Ectodermal cell (in vitro differentiated cells): ENCODE measurements around the gene CDK17.
"Not testable (repeated sequence)": the region's sequence is repeated elsewhere in the genome, so short reads cannot be mapped to it uniquely, and the experiment has no call there.

Experiments
- H3K27ac ChIP-seq: 2 replicates; pipeline ENCODE4 v1.7.0; 2013; ENCODE audit warnings: mild to moderate bottlenecking, low read depth, low read length; ENCODE audit not compliant: insufficient read depth, poor library complexity, severe bottlenecking
- H3K27me3 ChIP-seq: 2 replicates; pipeline ENCODE4 v1.7.0; 2013; ENCODE audit warnings: mild to moderate bottlenecking, low read length; ENCODE audit not compliant: insufficient read depth, control insufficient read depth, poor library complexity, severe bottlenecking
- H3K36me3 ChIP-seq: one replicate; pipeline ENCODE4 v1.7.0; 2013; ENCODE audit warnings: low read length; ENCODE audit not compliant: control insufficient read depth, insufficient read depth
- H3K4me1 ChIP-seq: one replicate; pipeline ENCODE4 v1.7.0; 2013; ENCODE audit warnings: low read length; ENCODE audit not compliant: control insufficient read depth, insufficient read depth
- H3K4me3 ChIP-seq: 2 replicates; pipeline ENCODE4 v1.7.0; 2013; ENCODE audit warnings: low read depth, low read length, control low read depth; ENCODE audit not compliant: insufficient read depth
- H3K9me3 ChIP-seq: 2 replicates; pipeline ENCODE4 v1.7.0; 2013; ENCODE audit warnings: mild to moderate bottlenecking, low read length, moderate library complexity; ENCODE audit not compliant: control insufficient read depth
- WGBS, 2 experiments: methylation state at CpG; one replicate each; pipeline ENCODE4 v1.1.7; 2013; ENCODE audit warnings: missing lambda C conversion rate in 2 of 2; 5-methylcytosine and 5-hydroxymethylcytosine counted together

The CDK17 gene

GRCh38 chr12:96395236-96395635, 5.0 kb downstream of the CDK17 start:
- no peak overlapping the region for H3K4me3 ChIP-seq
- no peaks in the 10 kb centered on the region for H3K27me3 ChIP-seq
- H3K27ac ChIP-seq, result no peak overlapping the region
- H3K9me3 ChIP-seq, result no peaks in the 10 kb centered on the region
- no peaks in the 10 kb centered on the region for H3K36me3 ChIP-seq
- H3K4me1 ChIP-seq, result no peaks in the 10 kb centered on the region
- WGBS, 2 experiments, result 88 to 93% methylated on average over 3 of the region's 4 CpGs

GRCh38 chr12:96393229-96393628, 7.0 kb downstream of the CDK17 start:
- H3K27ac ChIP-seq, H3K4me1 ChIP-seq, H3K36me3 ChIP-seq, H3K9me3 ChIP-seq, H3K27me3 ChIP-seq, H3K4me3 ChIP-seq: not testable (repeated sequence)
- WGBS, 2 experiments, result 92 to 93% methylated on average over 4 to 5 of the region's 5 CpGs

- 95 to 96% methylated on average over 4 to 5 of the region's 5 CpGs for WGBS, 2 experiments
- H3K4me1 ChIP-seq, result no peaks in the 10 kb centered on the region
- no peaks in the 10 kb centered on the region for H3K9me3 ChIP-seq
- no peak overlapping the region for H3K4me3 ChIP-seq
- H3K36me3 ChIP-seq, result no peaks in the 10 kb centered on the region
- H3K27me3 ChIP-seq, result no peaks in the 10 kb centered on the region
- H3K27ac ChIP-seq, result no peak overlapping the region
These were observed 7.8 kb downstream of the CDK17 start for GRCh38 chr12:96392397-96392796.

- H3K4me3 ChIP-seq, result no peak overlapping the region
- H3K27me3 ChIP-seq, result no peaks in the 10 kb centered on the region
- H3K9me3 ChIP-seq, result no peaks in the 10 kb centered on the region
- no peaks in the 10 kb centered on the region for H3K36me3 ChIP-seq
- 100% methylated on average over 1 of the region's 1 CpG for WGBS, 2 experiments
- no peaks in the 10 kb centered on the region for H3K4me1 ChIP-seq
- H3K27ac ChIP-seq, result no peak overlapping the region
These were observed 12.3 kb downstream of the CDK17 start for GRCh38 chr12:96387981-96388380.

GRCh38 chr12:96386794-96387193, 13.4 kb downstream of the CDK17 start:
- WGBS, 2 experiments, result 93 to 95% methylated on average over 2 of the region's 2 CpGs
- Histone ChIP-seq H3K27me3 (no peaks in the 10 kb centered on the region), H3K4me1 (no peaks in the 10 kb centered on the region), H3K27ac (no peak overlapping the region), H3K9me3 (no peaks in the 10 kb centered on the region), H3K4me3 (no peak overlapping the region), H3K36me3 (no peaks in the 10 kb centered on the region)

- 88 to 91% methylated on average over 1 of the region's 1 CpG for whole genome bisulfite sequencing, 2 experiments
These were observed 16.2 kb downstream of the CDK17 start for GRCh38 chr12:96383991-96384390.

GRCh38 chr12:96383371-96383770, 16.9 kb downstream of the CDK17 start:
- Histone ChIP-seq H3K36me3 (no peaks in the 10 kb centered on the region), H3K9me3 (no peaks in the 10 kb centered on the region), H3K4me1 (no peaks in the 10 kb centered on the region), H3K27ac (no peak overlapping the region), H3K4me3 (no peak overlapping the region), H3K27me3 (no peaks in the 10 kb centered on the region)
- 76 to 88% methylated on average over 4 of the region's 4 CpGs for WGBS, 2 experiments

More at GRCh38 chr12:96383991-96384390, 16.2 kb downstream of the CDK17 start:
- Histone ChIP-seq H3K4me3 (no peak overlapping the region), H3K9me3 (no peaks in the 10 kb centered on the region), H3K27me3 (no peaks in the 10 kb centered on the region), H3K27ac (no peak overlapping the region), H3K36me3 (no peaks in the 10 kb centered on the region), H3K4me1 (no peaks in the 10 kb centered on the region)

- H3K4me3 ChIP-seq, H3K9me3 ChIP-seq, H3K36me3 ChIP-seq, H3K27me3 ChIP-seq, H3K27ac ChIP-seq, H3K4me1 ChIP-seq: not testable (repeated sequence)
- WGBS, 2 experiments, result 91 to 92% methylated on average over 4 of the region's 4 CpGs
These were observed 20.5 kb downstream of the CDK17 start for GRCh38 chr12:96379743-96380142.

GRCh38 chr12:96378319-96378718, 21.9 kb downstream of the CDK17 start:
- Histone ChIP-seq H3K27ac (no peak overlapping the region), H3K4me1 (no peaks in the 10 kb centered on the region), H3K9me3 (no peaks in the 10 kb centered on the region), H3K36me3 (no peaks in the 10 kb centered on the region), H3K27me3 (no peaks in the 10 kb centered on the region), H3K4me3 (no peak overlapping the region)
- 91 to 94% methylated on average over 1 of the region's 1 CpG for WGBS, 2 experiments

- H3K36me3 ChIP-seq, result no peaks in the 10 kb centered on the region
- no peaks in the 10 kb centered on the region for H3K27me3 ChIP-seq
- no peaks in the 10 kb centered on the region for H3K4me1 ChIP-seq
- no peak overlapping the region for H3K27ac ChIP-seq
- H3K9me3 ChIP-seq, result no peaks in the 10 kb centered on the region
- H3K4me3 ChIP-seq, result no peak overlapping the region
These were observed 23.4 kb downstream of the CDK17 start for GRCh38 chr12:96376865-96377264.

GRCh38 chr12:96375841-96376604, 24.2 kb downstream of the CDK17 start:
- Histone ChIP-seq H3K9me3 (no peaks in the 10 kb centered on the region), H3K27me3 (no peaks in the 10 kb centered on the region), H3K4me3 (no peak overlapping the region), H3K27ac (no peak overlapping the region), H3K36me3 (no peaks in the 10 kb centered on the region), H3K4me1 (no peaks in the 10 kb centered on the region)
- 86 to 100% methylated on average over 1 of the region's 1 CpG for WGBS, 2 experiments
